GM18511 (cell line): ENCODE measurements around the gene ASB4.
A peak's percentile ranks its signal among the peaks of the same experiment; 100 is the strongest.
"Not testable (repeated sequence)": the region's sequence is repeated elsewhere in the genome, so short reads cannot be mapped to it uniquely, and the experiment has no call there.

ENCODE experiments used
- ATAC-seq: cut with Tn5 transposase; IDR thresholded peaks from one replicate; pipeline ENCODE4 v1.9.1; 2021; ENCODE audit warnings: mild to moderate bottlenecking, moderate library complexity; ENCODE audit not compliant: unreplicated experiment

Gene ASB4

GRCh38 chr7:95485391-95486123, at the start of gene ASB4:
Gene ASB4, plus strand, starts transcription at chr7:95485943. Its CDS starts 29 bp downstream, at chr7:95485972.
- ATAC-seq: no peak

GRCh38 chr7:95436407-95436806, 49.3 kb upstream of the ASB4 start:
- no peak for ATAC-seq

- no peak for ATAC-seq
Observed at GRCh38 chr7:95440394-95441038, 45.2 kb upstream of the ASB4 start.

GRCh38 chr7:95441042-95441823, 44.5 kb upstream of the ASB4 start:
- no peak for ATAC-seq

GRCh38 chr7:95444796-95445195, 40.9 kb upstream of the ASB4 start:
- ATAC-seq: no peak

GRCh38 chr7:95446618-95447017, 39.1 kb upstream of the ASB4 start:
- ATAC-seq: no peak

GRCh38 chr7:95454438-95455045, 31.2 kb upstream of the ASB4 start:
- ATAC-seq: peak; percentile 83

GRCh38 chr7:95457947-95458346, 27.8 kb upstream of the ASB4 start:
- no peak for ATAC-seq

GRCh38 chr7:95460653-95461052, 25.1 kb upstream of the ASB4 start:
- ATAC-seq: not testable (repeated sequence)

- no peak for ATAC-seq
Observed at GRCh38 chr7:95467912-95468607, 17.7 kb upstream of the ASB4 start.

- no peak for ATAC-seq
Observed at GRCh38 chr7:95469187-95469586, 16.6 kb upstream of the ASB4 start.

GRCh38 chr7:95469848-95470247, 15.9 kb upstream of the ASB4 start:
- no peak for ATAC-seq

- ATAC-seq: peak; percentile 99
Observed at GRCh38 chr7:95470452-95470851, 15.3 kb upstream of the ASB4 start.

GRCh38 chr7:95471071-95471470, 14.7 kb upstream of the ASB4 start:
- ATAC-seq: peak; percentile 2

- no peak for ATAC-seq
Observed at GRCh38 chr7:95472581-95473161, 13.1 kb upstream of the ASB4 start.

- no peak for ATAC-seq
Observed at GRCh38 chr7:95473276-95473985, 12.3 kb upstream of the ASB4 start.

- ATAC-seq: no peak
Observed at GRCh38 chr7:95476072-95476847, 9.5 kb upstream of the ASB4 start.

- peak; percentile 66 for ATAC-seq
Observed at GRCh38 chr7:95476904-95477594, 8.7 kb upstream of the ASB4 start.
